IPS-18a (cell line): ENCODE results near the gene STOM.

Experiments used
- H3K27ac ChIP-seq: one replicate; pipeline ENCODE4 v1.5.1; 2013; ENCODE audit warnings: low read length
- H3K27me3 ChIP-seq: one replicate; pipeline ENCODE4 v1.6.1; 2013; ENCODE audit warnings: mild to moderate bottlenecking, low read length; ENCODE audit not compliant: control insufficient read depth, insufficient read depth
- H3K36me3 ChIP-seq: one replicate; pipeline ENCODE4 v1.6.1; 2013; ENCODE audit warnings: low read depth, low read length; ENCODE audit not compliant: control insufficient read depth
- H3K4me1 ChIP-seq: one replicate; pipeline ENCODE4 v1.6.1; 2013; ENCODE audit warnings: low read depth, low read length; ENCODE audit not compliant: control insufficient read depth
- H3K4me3 ChIP-seq: one replicate; pipeline ENCODE4 v1.5.1; 2013; ENCODE audit warnings: low read length
- H3K9ac ChIP-seq: one replicate; pipeline ENCODE4 v1.6.1; 2013; ENCODE audit warnings: mild to moderate bottlenecking, low read length, moderate library complexity
- H3K9me3 ChIP-seq: one replicate; pipeline ENCODE4 v1.6.1; 2013; ENCODE audit warnings: low read depth, low read length; ENCODE audit not compliant: control insufficient read depth

STOM gene

GRCh38 chr9:121358751-121359150 is 11.3 kb downstream of the STOM start:
- no peak overlapping the region for H3K9ac ChIP-seq
- peaks cover 3% of the 10 kb centered on the region for H3K36me3 ChIP-seq
- no peaks in the 10 kb centered on the region for H3K9me3 ChIP-seq
- H3K27ac ChIP-seq: no peak overlapping the region
- H3K27me3 ChIP-seq: no peaks in the 10 kb centered on the region
- H3K4me1 ChIP-seq: peaks cover 5% of the 10 kb centered on the region
- no peak overlapping the region for H3K4me3 ChIP-seq

DNA sequence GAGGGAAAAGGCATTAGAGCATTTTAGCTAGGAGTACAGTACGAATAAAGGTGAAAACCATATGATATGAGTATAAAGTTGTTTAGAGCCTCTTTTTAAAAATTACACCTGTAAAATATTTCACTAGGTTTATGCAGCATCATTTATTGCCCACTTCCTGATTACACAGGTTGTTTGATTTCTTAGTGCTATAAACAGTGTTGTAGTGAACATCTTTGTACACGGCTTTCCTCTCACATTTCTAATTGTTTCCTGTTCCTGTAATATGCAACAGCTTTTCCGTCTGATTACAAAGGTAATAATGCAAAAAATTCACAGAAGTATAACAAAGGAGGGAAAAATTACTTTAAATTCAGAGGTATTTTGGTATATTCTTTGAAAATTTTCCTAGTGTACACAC is 13.0 kb downstream of the STOM start:
- Histone ChIP-seq H3K27ac (no peak overlapping the region), H3K27me3 (no peaks in the 10 kb centered on the region), H3K36me3 (peaks cover 3% of the 10 kb centered on the region)

DNA sequence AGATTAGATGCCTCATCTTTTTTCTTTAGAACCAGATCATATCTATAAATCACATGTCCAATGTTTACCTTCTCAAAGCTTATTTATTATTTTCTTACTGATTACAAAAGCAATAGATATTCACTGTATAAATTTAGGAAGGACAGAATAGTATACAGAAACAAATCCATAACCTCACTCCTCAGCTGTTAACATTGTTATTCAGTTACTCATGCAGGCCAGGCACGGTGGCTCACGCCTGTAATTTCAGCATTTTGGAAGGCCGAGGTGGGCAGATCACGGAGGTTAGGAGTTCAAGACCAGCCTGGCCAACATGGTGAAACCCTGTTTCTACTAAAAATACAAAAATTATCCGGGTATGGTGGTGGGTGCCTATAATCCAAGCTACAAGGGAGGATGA is 15.3 kb downstream of the STOM start:
- Histone ChIP-seq H3K27me3 (no peaks in the 10 kb centered on the region), H3K9ac (no peak overlapping the region), H3K36me3 (peaks cover 6% of the 10 kb centered on the region), H3K4me1 (peaks cover 7% of the 10 kb centered on the region), H3K4me3 (no peak overlapping the region), H3K27ac (no peak overlapping the region), H3K9me3 (no peaks in the 10 kb centered on the region)

More for the DNA sequence above, 13.0 kb downstream of the STOM start:
- no peaks in the 10 kb centered on the region for H3K9me3 ChIP-seq
- peaks cover 7% of the 10 kb centered on the region for H3K4me1 ChIP-seq
- no peak overlapping the region for H3K4me3 ChIP-seq
- H3K9ac ChIP-seq: no peak overlapping the region

- Histone ChIP-seq H3K4me1 (peaks cover 7% of the 10 kb centered on the region), H3K9ac (no peak overlapping the region), H3K9me3 (no peaks in the 10 kb centered on the region), H3K27me3 (no peaks in the 10 kb centered on the region), H3K36me3 (peaks cover 6% of the 10 kb centered on the region), H3K4me3 (no peak overlapping the region), H3K27ac (no peak overlapping the region)
These were observed 15.9 kb downstream of the STOM start for GRCh38 chr9:121354141-121354540.

- Histone ChIP-seq H3K27ac (no peak overlapping the region), H3K27me3 (no peaks in the 10 kb centered on the region), H3K4me1 (peaks cover 7% of the 10 kb centered on the region), H3K9me3 (no peaks in the 10 kb centered on the region), H3K4me3 (no peak overlapping the region), H3K36me3 (peaks cover 6% of the 10 kb centered on the region), H3K9ac (no peak overlapping the region)
These were observed 16.6 kb downstream of the STOM start for GRCh38 chr9:121353241-121354061.

- Histone ChIP-seq H3K27me3 (no peaks in the 10 kb centered on the region), H3K9ac (no peak overlapping the region), H3K36me3 (peaks cover 9% of the 10 kb centered on the region), H3K4me3 (no peak overlapping the region), H3K4me1 (peaks cover 7% of the 10 kb centered on the region), H3K9me3 (no peaks in the 10 kb centered on the region), H3K27ac (no peak overlapping the region)
These were observed 19.0 kb downstream of the STOM start for GRCh38 chr9:121350993-121351561.

- H3K9me3 ChIP-seq: no peaks in the 10 kb centered on the region
- no peak overlapping the region for H3K4me3 ChIP-seq
- no peak overlapping the region for H3K27ac ChIP-seq
- H3K27me3 ChIP-seq: no peaks in the 10 kb centered on the region
- H3K9ac ChIP-seq: no peak overlapping the region
- peaks cover 7% of the 10 kb centered on the region for H3K4me1 ChIP-seq
- peaks cover 9% of the 10 kb centered on the region for H3K36me3 ChIP-seq
These were observed 20.0 kb downstream of the STOM start for GRCh38 chr9:121350036-121350435.

DNA sequence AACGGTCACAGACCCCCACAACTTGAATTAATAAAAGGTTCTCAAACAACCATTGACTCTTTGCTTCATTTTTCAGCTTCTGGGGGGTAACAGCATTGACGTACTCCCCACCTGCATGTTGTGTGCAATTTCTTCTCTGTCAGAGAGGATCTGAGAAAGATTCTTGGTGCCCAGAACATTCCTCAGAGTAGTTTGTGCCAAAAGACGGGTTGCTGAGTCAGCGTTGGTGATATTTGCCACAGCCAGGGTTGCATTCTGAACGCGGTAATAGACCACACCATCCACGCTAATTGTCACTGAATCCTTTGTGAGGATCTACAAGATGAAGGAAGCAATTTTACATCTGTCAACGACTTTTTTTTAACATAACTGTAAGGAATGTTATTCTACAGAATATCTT is 21.0 kb downstream of the STOM start:
- Histone ChIP-seq H3K9me3 (no peaks in the 10 kb centered on the region), H3K27ac (no peak overlapping the region), H3K4me3 (no peak overlapping the region), H3K36me3 (peaks cover 8% of the 10 kb centered on the region), H3K27me3 (no peaks in the 10 kb centered on the region), H3K9ac (no peak overlapping the region), H3K4me1 (peaks cover 5% of the 10 kb centered on the region)

DNA sequence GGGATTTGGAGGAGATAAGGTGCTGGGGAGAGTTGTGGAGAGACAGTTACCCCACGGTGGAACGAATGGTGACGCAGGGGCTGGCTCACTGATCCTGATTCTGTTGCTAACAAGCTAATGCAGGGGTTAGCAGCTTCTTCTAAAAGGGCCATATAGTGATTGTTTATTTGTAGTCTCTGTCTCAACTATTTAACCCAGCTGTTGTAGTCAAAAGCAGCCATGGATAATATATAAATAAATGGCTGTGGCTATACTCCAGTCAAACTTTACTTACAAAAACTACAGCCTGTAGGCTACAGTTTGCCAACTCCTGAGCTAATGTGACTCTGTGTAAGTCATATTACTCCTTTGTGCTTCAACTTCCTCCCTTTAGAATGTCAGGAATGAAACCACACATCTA is 21.8 kb downstream of the STOM start:
- no peaks in the 10 kb centered on the region for H3K4me1 ChIP-seq
- no peaks in the 10 kb centered on the region for H3K27me3 ChIP-seq
- no peak overlapping the region for H3K4me3 ChIP-seq
- no peak overlapping the region for H3K27ac ChIP-seq
- no peak overlapping the region for H3K9ac ChIP-seq
- peaks cover 5% of the 10 kb centered on the region for H3K36me3 ChIP-seq
- H3K9me3 ChIP-seq: no peaks in the 10 kb centered on the region

- H3K36me3 ChIP-seq: peaks cover 3% of the 10 kb centered on the region
- H3K4me1 ChIP-seq: no peaks in the 10 kb centered on the region
- no peaks in the 10 kb centered on the region for H3K27me3 ChIP-seq
- no peak overlapping the region for H3K9ac ChIP-seq
- no peak overlapping the region for H3K4me3 ChIP-seq
- H3K9me3 ChIP-seq: no peaks in the 10 kb centered on the region
- H3K27ac ChIP-seq: no peak overlapping the region
These were observed 25.0 kb downstream of the STOM start for GRCh38 chr9:121345070-121345469.

DNA sequence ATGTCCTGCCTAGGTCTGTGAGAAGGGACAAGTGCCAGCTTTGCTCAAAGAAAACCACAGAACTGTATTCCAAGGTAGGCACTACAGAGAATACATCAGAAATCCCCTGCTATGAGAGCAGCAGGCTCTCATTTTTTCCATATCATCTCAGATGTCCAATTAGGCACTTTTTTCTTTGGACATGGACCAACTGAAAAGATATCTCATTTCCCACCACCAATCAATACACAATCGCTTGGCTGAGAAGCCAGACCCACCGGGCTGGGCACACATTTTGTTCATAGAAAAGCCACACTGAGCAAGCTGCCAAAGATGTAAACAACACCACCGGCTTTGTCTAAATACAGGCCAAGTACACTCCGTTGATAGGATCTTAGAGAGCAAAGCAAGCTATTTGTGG is 25.9 kb downstream of the STOM start:
- no peaks in the 10 kb centered on the region for H3K4me1 ChIP-seq
- H3K4me3 ChIP-seq: no peak overlapping the region
- no peaks in the 10 kb centered on the region for H3K27me3 ChIP-seq
- H3K36me3 ChIP-seq: peaks cover 3% of the 10 kb centered on the region
- H3K9me3 ChIP-seq: no peaks in the 10 kb centered on the region
- H3K27ac ChIP-seq: no peak overlapping the region
- H3K9ac ChIP-seq: no peak overlapping the region
